ENCODE measurements around the gene SLC35F6. TPM values are rescaled to one million over a fixed set of nuclear protein-coding genes. Genes with fewer than 3 reads are reported as not detected.

SLC35F6 gene
- total and polyA plus RNA-seq, 3 donors from 2014 or later = 15.5 to 42.5 (median 40.4) TPM

DNA sequence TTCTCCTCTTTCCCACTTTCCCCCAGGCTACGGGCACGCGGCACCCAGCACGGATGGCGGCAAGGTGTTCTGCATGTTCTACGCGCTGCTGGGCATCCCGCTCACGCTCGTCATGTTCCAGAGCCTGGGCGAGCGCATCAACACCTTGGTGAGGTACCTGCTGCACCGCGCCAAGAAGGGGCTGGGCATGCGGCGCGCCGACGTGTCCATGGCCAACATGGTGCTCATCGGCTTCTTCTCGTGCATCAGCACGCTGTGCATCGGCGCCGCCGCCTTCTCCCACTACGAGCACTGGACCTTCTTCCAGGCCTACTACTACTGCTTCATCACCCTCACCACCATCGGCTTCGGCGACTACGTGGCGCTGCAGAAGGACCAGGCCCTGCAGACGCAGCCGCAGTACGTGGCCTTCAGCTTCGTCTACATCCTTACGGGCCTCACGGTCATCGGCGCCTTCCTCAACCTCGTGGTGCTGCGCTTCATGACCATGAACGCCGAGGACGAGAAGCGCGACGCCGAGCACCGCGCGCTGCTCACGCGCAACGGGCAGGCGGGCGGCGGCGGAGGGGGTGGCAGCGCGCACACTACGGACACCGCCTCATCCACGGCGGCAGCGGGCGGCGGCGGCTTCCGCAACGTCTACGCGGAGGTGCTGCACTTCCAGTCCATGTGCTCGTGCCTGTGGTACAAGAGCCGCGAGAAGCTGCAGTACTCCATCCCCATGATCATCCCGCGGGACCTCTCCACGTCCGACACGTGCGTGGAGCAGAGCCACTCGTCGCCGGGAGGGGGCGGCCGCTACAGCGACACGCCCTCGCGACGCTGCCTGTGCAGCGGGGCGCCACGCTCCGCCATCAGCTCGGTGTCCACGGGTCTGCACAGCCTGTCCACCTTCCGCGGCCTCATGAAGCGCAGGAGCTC lies 36.2 kb upstream of the SLC35F6 start:
- Histone ChIP-seq H3K27me3 (no peaks in the 10 kb centered on the region), H3K9me3 (no peaks in the 10 kb centered on the region), H3K27ac (no peak overlapping the region), H3K4me1 (peaks cover 27% of the 10 kb centered on the region), H3K36me3 (ENCODE audit: low read depth, missing control alignments) (no peaks in the 10 kb centered on the region), H3K4me3 (peak overlapping the region; percentile 18 to 43)
- 56 to 65% methylated on average over 55 to 99 of the region's 101 CpGs for WGBS, 2 donors
- intact Hi-C loops (cut with DNase I; ENCODE audit: low total_unique reads) = no loop called here
- TF ChIP-seq, protein P1, sequence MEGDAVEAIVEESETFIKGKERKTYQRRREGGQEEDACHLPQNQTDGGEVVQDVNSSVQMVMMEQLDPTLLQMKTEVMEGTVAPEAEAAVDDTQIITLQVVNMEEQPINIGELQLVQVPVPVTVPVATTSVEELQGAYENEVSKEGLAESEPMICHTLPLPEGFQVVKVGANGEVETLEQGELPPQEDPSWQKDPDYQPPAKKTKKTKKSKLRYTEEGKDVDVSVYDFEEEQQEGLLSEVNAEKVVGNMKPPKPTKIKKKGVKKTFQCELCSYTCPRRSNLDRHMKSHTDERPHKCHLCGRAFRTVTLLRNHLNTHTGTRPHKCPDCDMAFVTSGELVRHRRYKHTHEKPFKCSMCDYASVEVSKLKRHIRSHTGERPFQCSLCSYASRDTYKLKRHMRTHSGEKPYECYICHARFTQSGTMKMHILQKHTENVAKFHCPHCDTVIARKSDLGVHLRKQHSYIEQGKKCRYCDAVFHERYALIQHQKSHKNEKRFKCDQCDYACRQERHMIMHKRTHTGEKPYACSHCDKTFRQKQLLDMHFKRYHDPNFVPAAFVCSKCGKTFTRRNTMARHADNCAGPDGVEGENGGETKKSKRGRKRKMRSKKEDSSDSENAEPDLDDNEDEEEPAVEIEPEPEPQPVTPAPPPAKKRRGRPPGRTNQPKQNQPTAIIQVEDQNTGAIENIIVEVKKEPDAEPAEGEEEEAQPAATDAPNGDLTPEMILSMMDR (IDR thresholded peaks at IDR 0.05) = peak in 2 of 3 experiments; percentile 8 to 14
- TF ChIP-seq POLR2A (IDR thresholded peaks at IDR 0.05) = no peak
- DNase-seq = no peak

DNA sequence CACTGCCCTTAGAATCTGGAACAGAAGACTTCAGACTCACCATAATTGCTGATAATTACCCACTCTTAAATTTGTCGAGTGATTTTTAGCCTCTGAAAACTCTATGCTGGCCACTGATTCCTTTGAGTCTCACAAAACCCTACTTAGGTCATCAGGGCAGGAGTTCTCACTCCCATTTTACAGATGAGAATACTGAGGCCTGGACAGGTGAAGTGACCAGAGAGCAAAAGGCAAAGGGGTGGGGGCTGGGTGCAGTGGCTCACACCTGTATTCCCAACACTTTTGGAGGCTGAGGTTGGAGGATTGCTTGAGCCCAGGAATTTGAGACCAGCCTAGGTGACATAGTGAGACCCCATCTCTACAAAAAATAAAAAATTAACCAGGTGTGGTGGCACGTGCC lies 34.8 kb upstream of the SLC35F6 start:
- Histone ChIP-seq H3K9me3 (no peaks in the 10 kb centered on the region), H3K27ac (no peak overlapping the region), H3K36me3 (ENCODE audit: low read depth, missing control alignments) (no peaks in the 10 kb centered on the region), H3K27me3 (no peaks in the 10 kb centered on the region), H3K4me1 (peaks cover 13% of the 10 kb centered on the region), H3K4me3 (no peak overlapping the region)
- intact Hi-C loops (cut with DNase I; ENCODE audit: low total_unique reads) = no loop called here
- no peak for TF ChIP-seq POLR2A (IDR thresholded peaks at IDR 0.05)
- TF ChIP-seq, protein P1 (IDR thresholded peaks at IDR 0.05) = no peak
- 90 to 92% methylated on average over 2 of the region's 2 CpGs for WGBS, 2 donors
- DNase-seq = no peak

DNA sequence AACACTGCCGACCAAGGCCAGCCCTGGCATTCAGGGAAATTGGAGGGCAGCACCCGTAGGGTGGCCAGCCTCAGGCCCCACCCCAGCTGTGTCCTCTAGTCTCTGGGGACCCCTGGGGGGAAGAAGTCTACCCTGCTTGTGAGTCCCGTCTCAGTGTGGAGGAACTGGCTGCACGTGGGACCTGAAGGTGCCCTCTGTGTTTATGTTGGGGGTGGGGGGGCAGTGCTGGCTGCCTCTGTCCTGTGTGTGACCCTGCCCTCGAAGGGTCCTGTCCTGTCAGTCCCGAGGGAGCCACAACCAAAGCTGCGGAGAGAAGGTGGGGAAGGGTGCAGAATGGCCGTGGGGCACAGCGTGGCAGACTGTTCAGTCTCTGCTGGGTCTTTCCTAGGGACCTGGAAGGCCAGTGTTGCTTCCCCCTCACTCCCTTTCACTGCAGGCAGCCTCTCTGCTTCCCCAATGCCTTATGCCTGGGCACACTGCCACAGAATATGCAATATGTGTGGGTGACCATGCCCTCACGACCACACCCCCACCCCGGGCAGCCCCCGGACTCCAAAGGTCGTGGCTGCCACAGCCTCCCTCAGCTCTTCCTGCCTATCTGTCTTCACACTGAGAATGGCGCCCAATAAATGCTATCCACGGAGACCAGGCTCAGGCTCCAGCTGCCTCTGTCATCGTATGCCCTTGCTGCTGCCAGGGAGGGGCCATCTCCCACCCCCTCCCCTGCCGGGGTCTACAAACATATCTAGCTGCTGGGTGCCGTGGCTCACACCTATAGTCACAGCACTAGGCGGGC lies 33.3 kb upstream of the SLC35F6 start:
- intact Hi-C loops (cut with DNase I; ENCODE audit: low total_unique reads) = no loop called here
- H3K27ac ChIP-seq = no peak overlapping the region
- peaks cover under 1% of the 10 kb centered on the region for H3K4me1 ChIP-seq
- TF ChIP-seq, protein P1 (IDR thresholded peaks at IDR 0.05) = no peak
- no peak for TF ChIP-seq POLR2A (IDR thresholded peaks at IDR 0.05)
- H3K4me3 ChIP-seq = no peak overlapping the region
- no peaks in the 10 kb centered on the region for H3K36me3 ChIP-seq (ENCODE audit: low read depth, missing control alignments)
- H3K27me3 ChIP-seq = no peaks in the 10 kb centered on the region
- no peaks in the 10 kb centered on the region for H3K9me3 ChIP-seq
- DNase-seq = no peak
- WGBS, 2 donors = 68 to 81% methylated on average over 14 to 19 of the region's 19 CpGs

DNA sequence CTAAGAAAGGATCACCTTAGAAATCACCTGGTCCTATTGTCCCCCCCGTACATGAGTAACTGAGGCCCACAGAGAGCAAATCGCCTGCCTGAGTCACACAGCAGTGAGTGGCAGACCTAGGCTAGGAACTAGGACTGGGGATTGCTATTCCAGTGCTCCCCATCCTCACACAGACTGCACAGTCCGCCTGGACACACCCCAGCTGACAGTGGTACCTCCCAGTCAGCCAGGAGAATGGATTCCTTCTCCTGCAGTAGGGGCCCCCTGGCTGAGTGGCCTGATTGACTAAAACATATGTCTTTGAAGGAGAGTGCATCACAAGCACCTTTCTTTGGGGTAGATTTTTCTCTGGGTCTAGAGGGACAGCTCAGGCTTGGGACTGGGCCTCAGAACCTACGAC lies 32.4 kb upstream of the SLC35F6 start:
- Histone ChIP-seq H3K4me1 (peaks cover 6% of the 10 kb centered on the region), H3K9me3 (no peaks in the 10 kb centered on the region), H3K27ac (no peak overlapping the region), H3K27me3 (no peaks in the 10 kb centered on the region), H3K36me3 (ENCODE audit: low read depth, missing control alignments) (no peaks in the 10 kb centered on the region), H3K4me3 (no peak overlapping the region)
- WGBS, 2 donors = 85 to 90% methylated on average over 3 to 4 of the region's 4 CpGs
- intact Hi-C loops (cut with DNase I; ENCODE audit: low total_unique reads) = no loop called here
- TF ChIP-seq, protein P1 (IDR thresholded peaks at IDR 0.05) = no peak
- TF ChIP-seq POLR2A (IDR thresholded peaks at IDR 0.05) = no peak
- no peak for DNase-seq
